Activated naive CD8-positive, alpha-beta T cell (primary cell): Measurements from ENCODE around the gene STARD8.
"Not testable (repeated sequence)": the region's sequence is repeated elsewhere in the genome, so short reads cannot be mapped to it uniquely, and the experiment has no call there.

ENCODE experiments used
- H3K27ac Mint-ChIP-seq: one replicate; pipeline ENCODE4 v1.8.0; 2021; ENCODE audit warnings: mixed read lengths
- H3K27me3 Mint-ChIP-seq: one replicate; pipeline ENCODE4 v1.8.0; 2021; ENCODE audit warnings: mixed read lengths
- H3K36me3 Mint-ChIP-seq: one replicate; pipeline ENCODE4 v1.8.0; 2021; ENCODE audit warnings: mixed read lengths
- H3K4me1 Mint-ChIP-seq: one replicate; pipeline ENCODE4 v1.8.0; 2021; ENCODE audit warnings: low read depth, mixed read lengths
- H3K4me3 Mint-ChIP-seq: one replicate; pipeline ENCODE4 v1.8.0; 2021; ENCODE audit warnings: mild to moderate bottlenecking, mixed read lengths
- H3K9me3 Mint-ChIP-seq: one replicate; pipeline ENCODE4 v1.8.0; 2021; ENCODE audit warnings: low read depth, mixed read lengths

Gene STARD8

GRCh38 chrX:68725756-68726365 is 78.4 kb downstream of the STARD8 start:
- Mint-ChIP-seq H3K4me1 (no peaks in the 10 kb centered on the region), H3K27ac (no peak overlapping the region), H3K9me3 (no peaks in the 10 kb centered on the region), H3K27me3 (no peaks in the 10 kb centered on the region), H3K4me3 (no peak overlapping the region), H3K36me3 (no peaks in the 10 kb centered on the region)

GRCh38 chrX:68726366-68726765 is 78.9 kb downstream of the STARD8 start:
- Mint-ChIP-seq H3K36me3 (no peaks in the 10 kb centered on the region), H3K27me3 (no peaks in the 10 kb centered on the region), H3K4me1 (no peaks in the 10 kb centered on the region), H3K9me3 (no peaks in the 10 kb centered on the region), H3K27ac (no peak overlapping the region), H3K4me3 (no peak overlapping the region)

- Mint-ChIP-seq H3K4me1 (no peaks in the 10 kb centered on the region), H3K9me3 (no peaks in the 10 kb centered on the region), H3K4me3 (no peak overlapping the region), H3K27me3 (no peaks in the 10 kb centered on the region), H3K27ac (no peak overlapping the region), H3K36me3 (no peaks in the 10 kb centered on the region)
Observed at GRCh38 chrX:68727696-68728095, 80.2 kb downstream of the STARD8 start.

- H3K36me3 Mint-ChIP-seq, result no peaks in the 10 kb centered on the region
- H3K9me3 Mint-ChIP-seq, result no peaks in the 10 kb centered on the region
- H3K4me1 Mint-ChIP-seq, result no peaks in the 10 kb centered on the region
- H3K4me3 Mint-ChIP-seq, result no peak overlapping the region
- no peak overlapping the region for H3K27ac Mint-ChIP-seq
- no peaks in the 10 kb centered on the region for H3K27me3 Mint-ChIP-seq
Observed at GRCh38 chrX:68728186-68728585, 80.7 kb downstream of the STARD8 start.

- Mint-ChIP-seq H3K36me3 (no peaks in the 10 kb centered on the region), H3K27me3 (peaks cover 5% of the 10 kb centered on the region), H3K4me1 (no peaks in the 10 kb centered on the region), H3K27ac (no peak overlapping the region), H3K4me3 (no peak overlapping the region), H3K9me3 (no peaks in the 10 kb centered on the region)
Observed at GRCh38 chrX:68731254-68731653, 83.8 kb downstream of the STARD8 start.

- H3K9me3 Mint-ChIP-seq, result no peaks in the 10 kb centered on the region
- peaks cover 5% of the 10 kb centered on the region for H3K27me3 Mint-ChIP-seq
- H3K4me3 Mint-ChIP-seq, result no peak overlapping the region
- H3K27ac Mint-ChIP-seq, result no peak overlapping the region
- H3K4me1 Mint-ChIP-seq, result no peaks in the 10 kb centered on the region
- no peaks in the 10 kb centered on the region for H3K36me3 Mint-ChIP-seq
Observed at GRCh38 chrX:68732906-68733493, 85.5 kb downstream of the STARD8 start.

GRCh38 chrX:68735266-68735665 is 87.8 kb downstream of the STARD8 start:
- no peak overlapping the region for H3K27ac Mint-ChIP-seq
- H3K27me3 Mint-ChIP-seq, result peaks cover 5% of the 10 kb centered on the region

GRCh38 chrX:68741864-68742263 is 94.4 kb downstream of the STARD8 start:
- H3K36me3 Mint-ChIP-seq, H3K9me3 Mint-ChIP-seq, H3K4me1 Mint-ChIP-seq, H3K27me3 Mint-ChIP-seq, H3K27ac Mint-ChIP-seq, H3K4me3 Mint-ChIP-seq: not testable (repeated sequence)

More at GRCh38 chrX:68735266-68735665, 87.8 kb downstream of the STARD8 start:
- H3K4me3 Mint-ChIP-seq, result no peak overlapping the region
- H3K4me1 Mint-ChIP-seq, result no peaks in the 10 kb centered on the region
- no peaks in the 10 kb centered on the region for H3K9me3 Mint-ChIP-seq
- no peaks in the 10 kb centered on the region for H3K36me3 Mint-ChIP-seq

- H3K4me3 Mint-ChIP-seq, result no peak overlapping the region
- H3K27ac Mint-ChIP-seq, result no peak overlapping the region
- no peaks in the 10 kb centered on the region for H3K9me3 Mint-ChIP-seq
- no peaks in the 10 kb centered on the region for H3K4me1 Mint-ChIP-seq
- H3K27me3 Mint-ChIP-seq, result no peaks in the 10 kb centered on the region
- H3K36me3 Mint-ChIP-seq, result no peaks in the 10 kb centered on the region
Observed at GRCh38 chrX:68743754-68744153, 96.3 kb downstream of the STARD8 start.

GRCh38 chrX:68746988-68747387 is 99.5 kb downstream of the STARD8 start:
- H3K27ac Mint-ChIP-seq, result no peak overlapping the region
- H3K9me3 Mint-ChIP-seq, result no peaks in the 10 kb centered on the region
- H3K36me3 Mint-ChIP-seq, result no peaks in the 10 kb centered on the region
- H3K27me3 Mint-ChIP-seq, result no peaks in the 10 kb centered on the region
- no peaks in the 10 kb centered on the region for H3K4me1 Mint-ChIP-seq
- H3K4me3 Mint-ChIP-seq, result no peak overlapping the region

GRCh38 chrX:68748030-68748429 is 100.6 kb downstream of the STARD8 start:
- no peak overlapping the region for H3K4me3 Mint-ChIP-seq
- no peaks in the 10 kb centered on the region for H3K36me3 Mint-ChIP-seq
- H3K4me1 Mint-ChIP-seq, result no peaks in the 10 kb centered on the region
- no peak overlapping the region for H3K27ac Mint-ChIP-seq
- H3K9me3 Mint-ChIP-seq, result no peaks in the 10 kb centered on the region
- no peaks in the 10 kb centered on the region for H3K27me3 Mint-ChIP-seq

- no peaks in the 10 kb centered on the region for H3K36me3 Mint-ChIP-seq
- H3K9me3 Mint-ChIP-seq, result no peaks in the 10 kb centered on the region
- no peak overlapping the region for H3K4me3 Mint-ChIP-seq
Observed at GRCh38 chrX:68749426-68749825, 102.0 kb downstream of the STARD8 start.

GRCh38 chrX:68750316-68750715 is 102.8 kb downstream of the STARD8 start:
- no peak overlapping the region for H3K27ac Mint-ChIP-seq
- H3K36me3 Mint-ChIP-seq, result no peaks in the 10 kb centered on the region
- no peaks in the 10 kb centered on the region for H3K4me1 Mint-ChIP-seq
- no peak overlapping the region for H3K4me3 Mint-ChIP-seq
- no peaks in the 10 kb centered on the region for H3K27me3 Mint-ChIP-seq
- H3K9me3 Mint-ChIP-seq, result no peaks in the 10 kb centered on the region

More at GRCh38 chrX:68749426-68749825, 102.0 kb downstream of the STARD8 start:
- Mint-ChIP-seq H3K4me1 (no peaks in the 10 kb centered on the region), H3K27ac (no peak overlapping the region), H3K27me3 (no peaks in the 10 kb centered on the region)

GRCh38 chrX:68751372-68751771 is 103.9 kb downstream of the STARD8 start:
- Mint-ChIP-seq H3K9me3 (no peaks in the 10 kb centered on the region), H3K36me3 (no peaks in the 10 kb centered on the region), H3K4me3 (no peak overlapping the region), H3K27ac (no peak overlapping the region), H3K4me1 (no peaks in the 10 kb centered on the region), H3K27me3 (no peaks in the 10 kb centered on the region)

GRCh38 chrX:68753218-68753617 is 105.8 kb downstream of the STARD8 start:
- H3K9me3 Mint-ChIP-seq, result no peaks in the 10 kb centered on the region
- H3K4me3 Mint-ChIP-seq, result no peak overlapping the region
- no peaks in the 10 kb centered on the region for H3K36me3 Mint-ChIP-seq
- H3K27ac Mint-ChIP-seq, result no peak overlapping the region
- H3K4me1 Mint-ChIP-seq, result no peaks in the 10 kb centered on the region
- no peaks in the 10 kb centered on the region for H3K27me3 Mint-ChIP-seq

GRCh38 chrX:68754406-68754805 is 106.9 kb downstream of the STARD8 start:
- Mint-ChIP-seq H3K4me3 (no peak overlapping the region), H3K36me3 (no peaks in the 10 kb centered on the region), H3K9me3 (no peaks in the 10 kb centered on the region), H3K27me3 (no peaks in the 10 kb centered on the region), H3K4me1 (no peaks in the 10 kb centered on the region), H3K27ac (no peak overlapping the region)
